ENCODE results near the gene SEMA3E.

The SEMA3E gene

GRCh38 chr7:83648464-83649241 is at the start of gene SEMA3E:
TSS of gene SEMA3E (minus strand) at chr7:83649139.
- peak within 1 kb of the TSS; percentile 67 for H3K9ac ChIP-seq (ENCODE audit: insufficient read length, low read depth)
- no peak for DNase-seq (ENCODE audit: low read depth, low spot score)
- peak within 1 kb of the TSS; percentile 29 for H3K4me3 ChIP-seq (ENCODE audit: insufficient read length, low read depth)
- H3K4me1 ChIP-seq (ENCODE audit: insufficient read depth, insufficient read length), result no peaks in the 10 kb centered on the region
- no peaks in the 10 kb centered on the region for H3K9me3 ChIP-seq (ENCODE audit: insufficient read depth, low read length)
- no peaks in the 10 kb centered on the region for H3K27me3 ChIP-seq (ENCODE audit: insufficient read depth, insufficient read length)
- H3K36me3 ChIP-seq (ENCODE audit: insufficient read depth, insufficient read length, low read length), result no peaks in the 10 kb centered on the region
- TF ChIP-seq ZNF274 (IDR thresholded peaks at IDR 0.05; ENCODE audit: low read depth, low read length) (no peak), YY1 (IDR thresholded peaks at IDR 0.05; ENCODE audit: insufficient read depth, insufficient read length) (no peak), SUZ12 (IDR thresholded peaks at IDR 0.05; ENCODE audit: extremely low read depth, insufficient read depth, insufficient read length) (no peak)

GRCh38 chr7:83697804-83698530 is 49.0 kb upstream of the SEMA3E start:
- TF ChIP-seq ZNF274 (IDR thresholded peaks at IDR 0.05; ENCODE audit: low read depth, low read length) (no peak), YY1 (IDR thresholded peaks at IDR 0.05; ENCODE audit: insufficient read depth, insufficient read length) (no peak), SUZ12 (IDR thresholded peaks at IDR 0.05; ENCODE audit: extremely low read depth, insufficient read depth, insufficient read length) (no peak)
- Histone ChIP-seq H3K4me3 (ENCODE audit: insufficient read length, low read depth) (no peak overlapping the region), H3K9ac (ENCODE audit: insufficient read length, low read depth) (no peak overlapping the region), H3K27me3 (ENCODE audit: insufficient read depth, insufficient read length) (no peaks in the 10 kb centered on the region), H3K4me1 (ENCODE audit: insufficient read depth, insufficient read length) (no peaks in the 10 kb centered on the region), H3K36me3 (ENCODE audit: insufficient read depth, insufficient read length, low read length) (no peaks in the 10 kb centered on the region), H3K9me3 (ENCODE audit: insufficient read depth, low read length) (peaks cover 10% of the 10 kb centered on the region; the same call in 1 of the 2 replicates)
- no peak for DNase-seq (ENCODE audit: low read depth, low spot score)

- Histone ChIP-seq H3K36me3 (ENCODE audit: insufficient read depth, insufficient read length, low read length) (no peaks in the 10 kb centered on the region), H3K27me3 (ENCODE audit: insufficient read depth, insufficient read length) (no peaks in the 10 kb centered on the region), H3K9me3 (ENCODE audit: insufficient read depth, low read length) (peaks cover 10% of the 10 kb centered on the region; the same call in 1 of the 2 replicates), H3K9ac (ENCODE audit: insufficient read length, low read depth) (no peak overlapping the region), H3K4me3 (ENCODE audit: insufficient read length, low read depth) (no peak overlapping the region), H3K4me1 (ENCODE audit: insufficient read depth, insufficient read length) (peaks cover under 1% of the 10 kb centered on the region)
- DNase-seq (ENCODE audit: low read depth, low spot score), result no peak
- TF ChIP-seq SUZ12 (IDR thresholded peaks at IDR 0.05; ENCODE audit: extremely low read depth, insufficient read depth, insufficient read length) (no peak), ZNF274 (IDR thresholded peaks at IDR 0.05; ENCODE audit: low read depth, low read length) (no peak), YY1 (IDR thresholded peaks at IDR 0.05; ENCODE audit: insufficient read depth, insufficient read length) (no peak)
These were observed 47.2 kb upstream of the SEMA3E start for GRCh38 chr7:83696101-83696500.

DNA sequence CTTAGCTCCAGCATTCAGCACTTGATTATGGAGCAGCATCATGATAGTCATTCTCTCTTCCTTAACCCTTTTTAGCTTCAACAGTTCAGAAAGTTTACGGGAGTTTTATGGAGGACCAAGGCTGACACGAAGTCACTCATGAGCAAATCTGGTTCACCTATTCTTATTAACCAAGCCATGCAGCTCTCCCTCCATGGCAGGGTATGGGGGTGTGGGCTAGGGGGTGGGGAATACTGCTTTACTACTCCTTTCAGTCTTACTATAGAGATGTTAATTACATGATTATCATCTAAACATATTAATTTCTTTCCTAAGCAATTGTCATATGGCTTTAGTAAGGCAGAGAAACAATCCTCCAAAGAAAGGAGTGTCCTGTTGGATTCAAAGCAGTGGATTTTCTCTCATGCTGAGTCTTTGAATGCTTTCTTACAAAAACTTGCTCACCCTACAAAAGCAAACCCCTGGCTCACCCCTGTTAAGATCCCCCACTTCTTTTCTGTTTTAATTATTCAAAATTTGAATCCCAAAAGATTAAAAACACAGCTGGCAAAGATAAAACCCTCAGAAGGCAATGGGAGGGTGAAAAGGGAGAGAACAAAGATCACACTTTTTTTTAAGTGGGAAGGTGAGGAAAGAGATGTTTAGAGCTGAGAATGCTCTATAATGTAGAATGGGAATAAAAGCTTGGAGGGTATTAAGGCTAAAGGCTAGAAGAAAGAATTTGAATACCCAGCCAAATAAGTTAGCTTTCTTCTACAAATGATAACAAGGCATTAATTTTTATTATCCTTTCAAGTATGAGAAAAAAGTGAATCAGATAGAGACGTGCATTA is 46.4 kb upstream of the SEMA3E start:
- Histone ChIP-seq H3K9me3 (ENCODE audit: insufficient read depth, low read length) (peaks cover 10% of the 10 kb centered on the region; the same call in 1 of the 2 replicates), H3K4me3 (ENCODE audit: insufficient read length, low read depth) (no peak overlapping the region), H3K4me1 (ENCODE audit: insufficient read depth, insufficient read length) (peaks cover 1% of the 10 kb centered on the region), H3K9ac (ENCODE audit: insufficient read length, low read depth) (no peak overlapping the region), H3K27me3 (ENCODE audit: insufficient read depth, insufficient read length) (no peaks in the 10 kb centered on the region), H3K36me3 (ENCODE audit: insufficient read depth, insufficient read length, low read length) (no peaks in the 10 kb centered on the region)
- DNase-seq (ENCODE audit: low read depth, low spot score), result peak; percentile 44
- no peak for TF ChIP-seq YY1 (IDR thresholded peaks at IDR 0.05; ENCODE audit: insufficient read depth, insufficient read length)
- no peak for TF ChIP-seq SUZ12 (IDR thresholded peaks at IDR 0.05; ENCODE audit: extremely low read depth, insufficient read depth, insufficient read length)
- TF ChIP-seq ZNF274 (IDR thresholded peaks at IDR 0.05; ENCODE audit: low read depth, low read length), result no peak

GRCh38 chr7:83693256-83693655 is 44.3 kb upstream of the SEMA3E start:
- Histone ChIP-seq H3K9me3 (ENCODE audit: insufficient read depth, low read length) (peaks cover 10% of the 10 kb centered on the region; the same call in 1 of the 2 replicates), H3K36me3 (ENCODE audit: insufficient read depth, insufficient read length, low read length) (no peaks in the 10 kb centered on the region), H3K9ac (ENCODE audit: insufficient read length, low read depth) (no peak overlapping the region), H3K4me1 (ENCODE audit: insufficient read depth, insufficient read length) (peaks cover 1% of the 10 kb centered on the region), H3K4me3 (ENCODE audit: insufficient read length, low read depth) (no peak overlapping the region), H3K27me3 (ENCODE audit: insufficient read depth, insufficient read length) (no peaks in the 10 kb centered on the region)
- DNase-seq (ENCODE audit: low read depth, low spot score), result no peak
- TF ChIP-seq SUZ12 (IDR thresholded peaks at IDR 0.05; ENCODE audit: extremely low read depth, insufficient read depth, insufficient read length) (no peak), ZNF274 (IDR thresholded peaks at IDR 0.05; ENCODE audit: low read depth, low read length) (no peak), YY1 (IDR thresholded peaks at IDR 0.05; ENCODE audit: insufficient read depth, insufficient read length) (no peak)

- peaks cover 1% of the 10 kb centered on the region for H3K4me1 ChIP-seq (ENCODE audit: insufficient read depth, insufficient read length)
- DNase-seq (ENCODE audit: low read depth, low spot score), result no peak
- no peaks in the 10 kb centered on the region for H3K27me3 ChIP-seq (ENCODE audit: insufficient read depth, insufficient read length)
- H3K36me3 ChIP-seq (ENCODE audit: insufficient read depth, insufficient read length, low read length), result no peaks in the 10 kb centered on the region
- no peak overlapping the region for H3K9ac ChIP-seq (ENCODE audit: insufficient read length, low read depth)
- peaks cover 10% of the 10 kb centered on the region; the same call in 1 of the 2 replicates for H3K9me3 ChIP-seq (ENCODE audit: insufficient read depth, low read length)
- TF ChIP-seq ZNF274 (IDR thresholded peaks at IDR 0.05; ENCODE audit: low read depth, low read length) (no peak), SUZ12 (IDR thresholded peaks at IDR 0.05; ENCODE audit: extremely low read depth, insufficient read depth, insufficient read length) (no peak), YY1 (IDR thresholded peaks at IDR 0.05; ENCODE audit: insufficient read depth, insufficient read length) (no peak)
- H3K4me3 ChIP-seq (ENCODE audit: insufficient read length, low read depth), result no peak overlapping the region
These were observed 42.2 kb upstream of the SEMA3E start for GRCh38 chr7:83691095-83691494.
